Smooth muscle cell (in vitro differentiated cells): ENCODE measurements around the gene AVEN. TPM values are rescaled to one million over a fixed set of nuclear protein-coding genes. Genes with fewer than 3 reads are reported as not detected.
A peak's percentile ranks its signal among the peaks of the same experiment; 100 is the strongest.

ENCODE experiments used
- DNase-seq: peaks from one replicate; lab custom pipeline; 2025; ENCODE audit not compliant: unreplicated experiment; lab: John Stamatoyannopoulos, UW
- H2AFZ ChIP-seq: fragments of 200-600 bp; sonication (generic); 2 replicates; pipeline ENCODE4 v1.6.0; 2016; ENCODE audit warnings: antibody characterized with exemption, low read depth, mild to moderate bottlenecking
- H3F3A ChIP-seq: fragments of 200-600 bp; sonication (generic); 2 replicates; pipeline ENCODE4 v1.6.0; 2017; ENCODE audit warnings: antibody characterized with exemption, low read depth
- H3K27ac ChIP-seq: fragments of 200-600 bp; sonication (generic); 2 replicates; pipeline ENCODE4 v1.5.1; 2016; ENCODE audit warnings: low read depth, mild to moderate bottlenecking
- H3K27me3 ChIP-seq: fragments of 200-600 bp; sonication (generic); 2 replicates; pipeline ENCODE4 v1.6.1; 2016; ENCODE audit warnings: low read depth, mild to moderate bottlenecking
- H3K36me3 ChIP-seq: fragments of 200-600 bp; sonication (generic); 2 replicates; pipeline ENCODE4 v1.5.1; 2016; ENCODE audit warnings: low read depth
- H3K4me1 ChIP-seq: fragments of 200-600 bp; sonication (generic); 2 replicates; pipeline ENCODE4 v1.5.1; 2016; ENCODE audit warnings: low read depth
- H3K4me2 ChIP-seq: fragments of 200-600 bp; sonication (generic); 2 replicates; pipeline ENCODE4 v1.6.0; 2016; ENCODE audit warnings: mild to moderate bottlenecking
- H3K4me3 ChIP-seq: fragments of 200-600 bp; sonication (generic); 2 replicates; pipeline ENCODE4 v1.5.1; 2016; ENCODE audit warnings: mild to moderate bottlenecking
- H3K79me2 ChIP-seq: fragments of 200-600 bp; sonication (generic); 2 replicates; pipeline ENCODE4 v1.6.0; 2016; ENCODE audit warnings: low read depth, mild to moderate bottlenecking
- H3K9ac ChIP-seq: fragments of 200-600 bp; sonication (generic); 2 replicates; pipeline ENCODE4 v1.6.0; 2016; ENCODE audit warnings: low read depth
- H3K9me3 ChIP-seq: fragments of 200-600 bp; sonication (generic); replicated peaks from 2 replicates; pipeline ENCODE4 v1.5.1; 2016; ENCODE audit warnings: low read depth
- H4K20me1 ChIP-seq: fragments of 200-600 bp; sonication (generic); 2 replicates; pipeline ENCODE4 v1.6.0; 2016; ENCODE audit warnings: low read depth
- CTCF ChIP-seq: fragments of 200-600 bp; sonication (generic); IDR thresholded peaks from 2 replicates; pipeline ENCODE4 v1.5.1; 2017; ENCODE audit warnings: borderline replicate concordance, mild to moderate bottlenecking, antibody characterized with exemption; ENCODE audit not compliant: insufficient read depth, poor library complexity, severe bottlenecking
- WGBS: methylation state at CpG from one replicate; pipeline ENCODE4 v1.1.7; 2016; ENCODE audit warnings: low lambda C conversion rate; 5-methylcytosine and 5-hydroxymethylcytosine counted together
- polyA plus RNA-seq: library from polyadenylated mRNA; unstranded; fragments of >200 nt; fragmentation: Nextera tagmentation; extraction: Ambion mirVana; gene quantifications from 2 replicates; pipeline ENCODE4 v1.2.1, GENCODE V29; 2016
- total RNA-seq: library from RNA; depleted of rRNA; stranded (reverse); fragments of >200 nt; gene quantifications from 2 replicates; pipeline ENCODE4 v1.2.3, GENCODE V29; 2014

The AVEN gene
- total and polyA plus RNA-seq, 2 experiments from 2014 or later = 10.6 to 15.7 TPM

GRCh38 chr15:33846862-33847261 lies 192.1 kb downstream of the AVEN start:
- Histone ChIP-seq H2AFZ (no peak overlapping the region), H3K4me3 (no peak overlapping the region), H3K9me3 (no peaks in the 10 kb centered on the region), H3K4me2 (peak overlapping the region; percentile 23), H3K27me3 (no peaks in the 10 kb centered on the region), H3K27ac (peak overlapping the region; percentile 0), H3K36me3 (no peaks in the 10 kb centered on the region), H3F3A (no peaks in the 10 kb centered on the region), H4K20me1 (no peaks in the 10 kb centered on the region), H3K9ac (no peak overlapping the region), H3K79me2 (no peaks in the 10 kb centered on the region), H3K4me1 (no peaks in the 10 kb centered on the region)
- no peak for TF ChIP-seq CTCF
- DNase-seq = no peak
- 39% methylated on average over 6 of the region's 6 CpGs for WGBS

- H3K9ac ChIP-seq = no peak overlapping the region
- H3K27me3 ChIP-seq = no peaks in the 10 kb centered on the region
- H3K4me3 ChIP-seq = no peak overlapping the region
- no peaks in the 10 kb centered on the region for H3F3A ChIP-seq
- TF ChIP-seq CTCF = no peak
- no peak overlapping the region for H3K27ac ChIP-seq
- H4K20me1 ChIP-seq = no peaks in the 10 kb centered on the region
- no peaks in the 10 kb centered on the region for H3K4me1 ChIP-seq
- H3K36me3 ChIP-seq = no peaks in the 10 kb centered on the region
- no peaks in the 10 kb centered on the region for H3K9me3 ChIP-seq
- no peak for DNase-seq
- H3K79me2 ChIP-seq = no peaks in the 10 kb centered on the region
- WGBS = 97% methylated on average over 2 of the region's 2 CpGs
- H2AFZ ChIP-seq = no peak overlapping the region
- no peak overlapping the region for H3K4me2 ChIP-seq
These were observed 192.9 kb downstream of the AVEN start for GRCh38 chr15:33846142-33846541.

GRCh38 chr15:33844597-33844996 lies 194.4 kb downstream of the AVEN start:
- TF ChIP-seq CTCF = no peak
- Histone ChIP-seq H3F3A (no peaks in the 10 kb centered on the region), H2AFZ (no peak overlapping the region), H3K4me3 (no peak overlapping the region), H3K4me1 (no peaks in the 10 kb centered on the region), H3K79me2 (no peaks in the 10 kb centered on the region), H3K27ac (no peak overlapping the region), H3K9ac (no peak overlapping the region), H3K36me3 (no peaks in the 10 kb centered on the region), H3K4me2 (no peak overlapping the region), H4K20me1 (no peaks in the 10 kb centered on the region), H3K27me3 (no peaks in the 10 kb centered on the region), H3K9me3 (no peaks in the 10 kb centered on the region)
- DNase-seq = no peak
- WGBS = 98% methylated on average over 4 of the region's 4 CpGs

GRCh38 chr15:33844186-33844585 lies 194.8 kb downstream of the AVEN start:
- H3K9me3 ChIP-seq = no peaks in the 10 kb centered on the region
- H3K79me2 ChIP-seq = no peaks in the 10 kb centered on the region
- no peak overlapping the region for H3K9ac ChIP-seq
- H3K4me3 ChIP-seq = no peak overlapping the region
- H2AFZ ChIP-seq = no peak overlapping the region
- 81% methylated on average over 4 of the region's 4 CpGs for WGBS
- DNase-seq = no peak
- no peak overlapping the region for H3K4me2 ChIP-seq
- H4K20me1 ChIP-seq = no peaks in the 10 kb centered on the region
- no peak overlapping the region for H3K27ac ChIP-seq
- TF ChIP-seq CTCF = no peak
- H3K36me3 ChIP-seq = no peaks in the 10 kb centered on the region
- H3K4me1 ChIP-seq = no peaks in the 10 kb centered on the region
- no peaks in the 10 kb centered on the region for H3F3A ChIP-seq
- no peaks in the 10 kb centered on the region for H3K27me3 ChIP-seq
